ENCODE data around the gene ATAD5. TPM values are rescaled to one million over a fixed set of nuclear protein-coding genes. Genes with fewer than 3 reads are reported as not detected.
"Not testable (repeated sequence)": the region's sequence is repeated elsewhere in the genome, so short reads cannot be mapped to it uniquely, and the experiment has no call there.

Gene ATAD5
- total RNA-seq, 1 experiment from 2014 or later, result 37.6 TPM

- not testable (repeated sequence) for H3K27me3 ChIP-seq; H3K36me3 ChIP-seq; H3K9me3 ChIP-seq (replicated peaks); H3K4me3 ChIP-seq; H3K4me1 ChIP-seq; H3K27ac ChIP-seq; DNase-seq
Observed at GRCh38 chr17:30814860-30815259, 16.9 kb upstream of the ATAD5 start.

GRCh38 chr17:30816165-30816564, 15.6 kb upstream of the ATAD5 start:
- no peaks in the 10 kb centered on the region for H3K9me3 ChIP-seq (replicated peaks)
- peaks cover 3% of the 10 kb centered on the region; the same call in 1 of the 2 replicates for H3K36me3 ChIP-seq
- no peaks in the 10 kb centered on the region for H3K27me3 ChIP-seq
- H3K4me1 ChIP-seq, result no peaks in the 10 kb centered on the region
- no peak overlapping the region for H3K27ac ChIP-seq
- no peak overlapping the region for H3K4me3 ChIP-seq
- no peak for DNase-seq

- Histone ChIP-seq H3K4me3 (no peak overlapping the region), H3K27me3 (no peaks in the 10 kb centered on the region), H3K27ac (no peak overlapping the region), H3K36me3 (peaks cover 3% of the 10 kb centered on the region; the same call in 1 of the 2 replicates), H3K9me3 (replicated peaks) (no peaks in the 10 kb centered on the region), H3K4me1 (peaks cover 10% of the 10 kb centered on the region)
- DNase-seq, result no peak
Observed at GRCh38 chr17:30819971-30820705, 11.6 kb upstream of the ATAD5 start.

GRCh38 chr17:30821871-30822723, 9.7 kb upstream of the ATAD5 start:
- Histone ChIP-seq H3K27me3 (no peaks in the 10 kb centered on the region), H3K4me1 (peaks cover 12% of the 10 kb centered on the region), H3K9me3 (replicated peaks) (no peaks in the 10 kb centered on the region), H3K27ac (no peak overlapping the region), H3K4me3 (no peak overlapping the region), H3K36me3 (no peaks in the 10 kb centered on the region; the same call in 1 of the 2 replicates)
- no peak for DNase-seq

- H3K4me3 ChIP-seq, H3K36me3 ChIP-seq: not testable (repeated sequence)
- peaks cover 12% of the 10 kb centered on the region for H3K4me1 ChIP-seq
Observed at GRCh38 chr17:30822919-30823318, 8.8 kb upstream of the ATAD5 start.

GRCh38 chr17:30823421-30823820, 8.3 kb upstream of the ATAD5 start:
- no peak for DNase-seq
- Histone ChIP-seq H3K4me1 (peaks cover 12% of the 10 kb centered on the region), H3K27ac (no peak overlapping the region), H3K36me3 (no peaks in the 10 kb centered on the region; the same call in 1 of the 2 replicates), H3K27me3 (no peaks in the 10 kb centered on the region), H3K9me3 (replicated peaks) (no peaks in the 10 kb centered on the region), H3K4me3 (peak overlapping the region; percentile 86)

More at GRCh38 chr17:30822919-30823318, 8.8 kb upstream of the ATAD5 start:
- not testable (repeated sequence) for H3K27ac ChIP-seq; H3K27me3 ChIP-seq; DNase-seq; H3K9me3 ChIP-seq (replicated peaks)

GRCh38 chr17:30824002-30824355, 7.8 kb upstream of the ATAD5 start:
- H3K27me3 ChIP-seq, result no peaks in the 10 kb centered on the region
- H3K9me3 ChIP-seq (replicated peaks), result no peaks in the 10 kb centered on the region
- peak overlapping the region; percentile 47; the same call in 1 of the 2 replicates for H3K27ac ChIP-seq
- peak in 1 of 2 experiments; percentile 45 for DNase-seq
- no peaks in the 10 kb centered on the region; the same call in 1 of the 2 replicates for H3K36me3 ChIP-seq
- peak overlapping the region; percentile 86 for H3K4me3 ChIP-seq
- H3K4me1 ChIP-seq, result peaks cover 12% of the 10 kb centered on the region

GRCh38 chr17:30824356-30825145, 7.2 kb upstream of the ATAD5 start, which contains the start of gene CRLF3:
CRLF3 (minus strand) TSS chr17:30824692; CDS start chr17:30824651, 41 bp downstream.
- Histone ChIP-seq H3K4me1 (peaks cover 12% of the 10 kb centered on the region), H3K36me3 (no peaks in the 10 kb centered on the region), H3K27me3 (no peaks in the 10 kb centered on the region), H3K9me3 (replicated peaks) (no peaks in the 10 kb centered on the region), H3K4me3 (peak within 1 kb of the TSS; percentile 86), H3K27ac (peak within 1 kb of the TSS; percentile 47; the same call in 1 of the 2 replicates)
- peak; percentile 91 to 94 for DNase-seq

GRCh38 chr17:30827082-30827481, 4.7 kb upstream of the ATAD5 start:
- DNase-seq, result no peak
- peaks cover 8% of the 10 kb centered on the region for H3K4me1 ChIP-seq
- H3K9me3 ChIP-seq (replicated peaks), result no peaks in the 10 kb centered on the region
- no peaks in the 10 kb centered on the region for H3K36me3 ChIP-seq
- no peaks in the 10 kb centered on the region for H3K27me3 ChIP-seq
- H3K27ac ChIP-seq, result no peak overlapping the region
- no peak overlapping the region for H3K4me3 ChIP-seq

GRCh38 chr17:30829022-30829421, 2.7 kb upstream of the ATAD5 start:
- no peak overlapping the region for H3K4me3 ChIP-seq
- H3K9me3 ChIP-seq (replicated peaks), result no peaks in the 10 kb centered on the region

GRCh38 chr17:30831257-30831656, 509 bp upstream of the ATAD5 start:
- Histone ChIP-seq H3K27me3 (no peaks in the 10 kb centered on the region), H3K27ac (peak overlapping the region; percentile 92), H3K9me3 (replicated peaks) (no peaks in the 10 kb centered on the region), H3K4me1 (0 out of 2 replicates have a peak, but pooled peaks cover 3% of the 10 kb centered on the region), H3K4me3 (peak overlapping the region; percentile 91), H3K36me3 (peaks cover 20% of the 10 kb centered on the region)
- peak; percentile 28 to 58 for DNase-seq

More at GRCh38 chr17:30829022-30829421, 2.7 kb upstream of the ATAD5 start:
- DNase-seq, result no peak
- Histone ChIP-seq H3K4me1 (peaks cover 6% of the 10 kb centered on the region; the same call in 1 of the 2 replicates), H3K27ac (no peak overlapping the region), H3K27me3 (no peaks in the 10 kb centered on the region), H3K36me3 (peaks cover 2% of the 10 kb centered on the region; the same call in 1 of the 2 replicates)

- Histone ChIP-seq H3K4me1 (0 out of 2 replicates have a peak, but pooled peaks cover 3% of the 10 kb centered on the region), H3K4me3 (peak overlapping the region; percentile 91), H3K27ac (peak overlapping the region; percentile 92), H3K9me3 (replicated peaks) (no peaks in the 10 kb centered on the region), H3K27me3 (no peaks in the 10 kb centered on the region), H3K36me3 (peaks cover 33% of the 10 kb centered on the region)
- no peak for DNase-seq
Observed at GRCh38 chr17:30832438-30833124, 815 bp downstream of the ATAD5 start.

- DNase-seq, result no peak
- 0 out of 2 replicates have a peak, but pooled peaks cover 1% of the 10 kb centered on the region for H3K4me1 ChIP-seq
- H3K9me3 ChIP-seq (replicated peaks), result no peaks in the 10 kb centered on the region
- H3K27me3 ChIP-seq, result no peaks in the 10 kb centered on the region
- H3K27ac ChIP-seq, result no peak overlapping the region
- no peak overlapping the region for H3K4me3 ChIP-seq
- H3K36me3 ChIP-seq, result peaks cover 79% of the 10 kb centered on the region
Observed at GRCh38 chr17:30838202-30838807, 6.5 kb downstream of the ATAD5 start.
